ENCODE measurements around the gene FAM89A. TPM values are rescaled to one million over a fixed set of nuclear protein-coding genes. Genes with fewer than 3 reads are reported as not detected.

FAM89A gene
- total and polyA plus RNA-seq, 9 of the 15 experiments (the other 6 are each of a cell fraction or from before 2014, with no cell fraction given) = 8.7 to 66.2 (median 43.3) TPM

- TF ChIP-seq, protein P1, sequence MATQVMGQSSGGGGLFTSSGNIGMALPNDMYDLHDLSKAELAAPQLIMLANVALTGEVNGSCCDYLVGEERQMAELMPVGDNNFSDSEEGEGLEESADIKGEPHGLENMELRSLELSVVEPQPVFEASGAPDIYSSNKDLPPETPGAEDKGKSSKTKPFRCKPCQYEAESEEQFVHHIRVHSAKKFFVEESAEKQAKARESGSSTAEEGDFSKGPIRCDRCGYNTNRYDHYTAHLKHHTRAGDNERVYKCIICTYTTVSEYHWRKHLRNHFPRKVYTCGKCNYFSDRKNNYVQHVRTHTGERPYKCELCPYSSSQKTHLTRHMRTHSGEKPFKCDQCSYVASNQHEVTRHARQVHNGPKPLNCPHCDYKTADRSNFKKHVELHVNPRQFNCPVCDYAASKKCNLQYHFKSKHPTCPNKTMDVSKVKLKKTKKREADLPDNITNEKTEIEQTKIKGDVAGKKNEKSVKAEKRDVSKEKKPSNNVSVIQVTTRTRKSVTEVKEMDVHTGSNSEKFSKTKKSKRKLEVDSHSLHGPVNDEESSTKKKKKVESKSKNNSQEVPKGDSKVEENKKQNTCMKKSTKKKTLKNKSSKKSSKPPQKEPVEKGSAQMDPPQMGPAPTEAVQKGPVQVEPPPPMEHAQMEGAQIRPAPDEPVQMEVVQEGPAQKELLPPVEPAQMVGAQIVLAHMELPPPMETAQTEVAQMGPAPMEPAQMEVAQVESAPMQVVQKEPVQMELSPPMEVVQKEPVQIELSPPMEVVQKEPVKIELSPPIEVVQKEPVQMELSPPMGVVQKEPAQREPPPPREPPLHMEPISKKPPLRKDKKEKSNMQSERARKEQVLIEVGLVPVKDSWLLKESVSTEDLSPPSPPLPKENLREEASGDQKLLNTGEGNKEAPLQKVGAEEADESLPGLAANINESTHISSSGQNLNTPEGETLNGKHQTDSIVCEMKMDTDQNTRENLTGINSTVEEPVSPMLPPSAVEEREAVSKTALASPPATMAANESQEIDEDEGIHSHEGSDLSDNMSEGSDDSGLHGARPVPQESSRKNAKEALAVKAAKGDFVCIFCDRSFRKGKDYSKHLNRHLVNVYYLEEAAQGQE (IDR thresholded peaks at IDR 0.05; ENCODE audit: borderline replicate concordance) = 0 out of 2 replicates have a peak, but pooled peaks have one; percentile 19
- TF ChIP-seq, protein P1 (CRISPR knock-in tag; IDR thresholded peaks at IDR 0.05; ENCODE audit: low read depth) = no peak
- no peak for TF ChIP-seq SMAD1 (IDR thresholded peaks at IDR 0.05; ENCODE audit: low read depth, low read length, partially characterized antibody)
- no peak for TF ChIP-seq SNAPC5 (CRISPR knock-in tag; IDR thresholded peaks at IDR 0.05)
- TF ChIP-seq ATF3 (IDR thresholded peaks at IDR 0.05) = 0 out of 2 replicates have a peak, but pooled peaks have one; percentile 14
- TF ChIP-seq ATF3 (CRISPR knock-in tag; conservative IDR thresholded peaks at IDR 0.05) = no peak
- TF ChIP-seq ZNF165 (CRISPR knock-in tag; IDR thresholded peaks at IDR 0.05; ENCODE audit: borderline replicate concordance) = no peak
- TF ChIP-seq CBFA2T2 (conservative IDR thresholded peaks at IDR 0.05) = no peak
- no peak for TF ChIP-seq RREB1 (CRISPR knock-in tag; IDR thresholded peaks at IDR 0.05)
- no peak for TF ChIP-seq ZFP36 (IDR thresholded peaks at IDR 0.05; ENCODE audit: low read depth, low read length, partially characterized antibody)
- TF ChIP-seq CTCF (IDR thresholded peaks at IDR 0.05 in 2 of 3, conservative IDR thresholded peaks at IDR 0.05 in 1 of 3; ENCODE audit: insufficient read depth in 2 of 3, low read depth in 1 of 3, low read length in 3 of 3) = 0 out of 6 replicates have a peak, but pooled peaks of 1 of the 3 experiments have one; percentile 14
Observed at GRCh38 chr1:231057410-231057809, 17.4 kb upstream of the FAM89A start (continued).

Measured in K562 (cell line).